MV-4-11 (cell line): ENCODE results near the gene OR4L1.
"Not testable (repeated sequence)": the region's sequence is repeated elsewhere in the genome, so short reads cannot be mapped to it uniquely, and the experiment has no call there.

ENCODE experiments used
- DNase-seq: peaks from one replicate; lab custom pipeline; 2025; lab: John Stamatoyannopoulos, UW

The OR4L1 gene, protein sequence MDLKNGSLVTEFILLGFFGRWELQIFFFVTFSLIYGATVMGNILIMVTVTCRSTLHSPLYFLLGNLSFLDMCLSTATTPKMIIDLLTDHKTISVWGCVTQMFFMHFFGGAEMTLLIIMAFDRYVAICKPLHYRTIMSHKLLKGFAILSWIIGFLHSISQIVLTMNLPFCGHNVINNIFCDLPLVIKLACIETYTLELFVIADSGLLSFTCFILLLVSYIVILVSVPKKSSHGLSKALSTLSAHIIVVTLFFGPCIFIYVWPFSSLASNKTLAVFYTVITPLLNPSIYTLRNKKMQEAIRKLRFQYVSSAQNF

DNA sequence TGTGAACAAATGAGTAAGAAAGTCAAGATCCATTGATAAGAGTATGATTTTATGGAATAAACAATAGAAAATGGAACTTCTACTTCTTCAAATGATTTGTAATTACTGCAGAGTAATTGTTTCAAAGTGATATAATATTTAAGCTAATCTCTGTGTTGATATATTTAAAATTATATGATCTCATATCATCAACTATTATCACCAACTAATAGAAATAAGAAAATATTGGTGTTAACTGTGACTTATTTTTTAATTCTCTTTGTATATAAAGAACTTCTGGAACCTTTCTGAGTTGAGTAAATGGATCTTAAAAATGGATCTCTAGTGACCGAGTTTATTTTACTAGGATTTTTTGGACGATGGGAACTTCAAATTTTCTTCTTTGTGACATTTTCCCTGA lies at the start of gene OR4L1:
OR4L1 (plus strand) TSS at position 301 of the 400 bp plus-strand sequence; CDS start at position 301, 0 bp downstream.
- DNase-seq, result no peak

DNA sequence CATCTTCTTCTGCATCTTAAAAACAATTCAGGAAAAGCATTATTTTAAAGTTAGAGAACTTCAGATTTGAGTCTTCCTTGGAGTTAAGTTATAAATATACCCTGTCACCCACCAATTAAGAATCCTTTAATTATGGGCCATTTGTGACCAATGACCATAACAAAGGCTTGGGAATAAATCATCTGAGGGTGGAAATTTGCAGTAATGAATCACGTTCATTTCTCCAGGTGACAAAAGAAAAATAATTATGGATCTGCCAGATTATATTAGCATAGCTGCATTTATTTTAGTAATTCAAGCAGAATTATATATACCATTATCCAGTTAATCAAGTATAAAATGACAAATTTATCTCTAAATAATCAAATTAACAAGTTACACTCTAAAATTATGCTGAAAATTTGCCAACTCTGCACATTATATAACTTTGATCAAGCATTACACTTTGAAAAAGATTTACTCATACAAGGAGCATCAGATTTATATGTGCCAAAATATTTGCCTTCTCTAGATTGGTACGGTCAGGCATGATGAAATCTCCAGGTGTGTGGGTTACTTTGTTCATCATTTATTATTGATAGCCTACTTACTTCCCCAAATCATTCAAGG lies 40.5 kb upstream of the OR4L1 start, which contains the start of gene OR4K14:
OR4K14 (minus strand) TSS at position 51 of the 609 bp plus-strand sequence. CDS start 4,114 bp downstream, outside the sequence.
- no peak for DNase-seq

DNA sequence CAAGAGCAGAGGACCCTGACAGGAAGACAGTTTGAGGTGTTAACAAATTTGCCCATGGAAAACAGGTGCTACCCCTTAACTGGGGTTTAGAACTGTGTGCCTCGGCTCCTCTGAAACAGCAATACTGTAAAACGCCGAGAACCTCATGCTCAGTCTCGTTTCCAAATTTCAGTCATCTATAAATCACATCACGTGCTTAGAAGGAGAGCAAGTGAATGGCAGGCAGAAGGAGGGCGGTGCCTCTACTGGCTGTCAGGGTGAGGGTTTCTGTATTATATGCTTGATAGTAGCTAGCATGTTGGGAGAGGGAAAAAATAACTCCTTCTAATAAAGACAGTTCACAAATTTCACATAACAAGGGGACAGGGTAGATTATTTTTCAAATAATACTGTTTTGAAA lies 28.8 kb upstream of the OR4L1 start:
- no peak for DNase-seq

DNA sequence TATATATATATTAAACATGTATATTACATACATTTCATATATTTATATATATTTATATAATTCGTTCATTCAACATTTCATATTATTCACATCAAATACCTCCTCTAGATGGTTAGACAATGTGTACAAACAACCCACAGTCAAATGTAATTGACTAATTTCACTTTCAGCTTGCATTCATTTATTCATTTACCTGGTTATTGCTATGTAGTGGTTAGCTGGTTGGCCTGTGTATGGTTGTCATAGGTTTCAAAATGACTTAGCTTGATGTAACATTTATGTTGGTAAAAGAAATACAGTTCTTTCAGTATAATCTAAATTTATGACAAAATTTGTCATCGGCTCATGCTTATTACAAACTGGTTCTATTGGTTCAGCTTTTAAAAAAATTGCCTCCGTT lies 24.4 kb upstream of the OR4L1 start:
- no peak for DNase-seq

DNA sequence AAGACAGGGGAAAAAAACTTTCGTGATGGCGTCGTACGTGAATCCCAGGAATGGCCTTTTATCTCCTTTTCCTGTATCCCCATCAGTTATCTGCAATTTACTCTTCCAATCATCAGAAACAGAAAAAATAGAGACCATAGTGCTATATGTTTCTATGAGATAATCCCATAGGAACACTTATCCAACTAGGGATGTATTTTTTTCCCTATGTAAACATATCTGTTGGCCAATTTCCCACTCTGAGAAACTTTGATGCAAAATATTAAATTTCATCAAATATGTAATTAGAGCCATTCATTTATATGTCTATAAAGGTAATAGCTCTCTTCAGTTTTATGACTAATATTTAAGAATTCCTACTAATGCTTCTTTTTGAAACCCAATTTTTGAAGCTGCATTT lies 23.9 kb upstream of the OR4L1 start, which contains the start of gene OR4K13:
OR4K13 (minus strand) TSS at position 101 of the 400 bp plus-strand sequence. CDS start 1,280 bp downstream, outside the sequence.
- no peak for DNase-seq

DNA sequence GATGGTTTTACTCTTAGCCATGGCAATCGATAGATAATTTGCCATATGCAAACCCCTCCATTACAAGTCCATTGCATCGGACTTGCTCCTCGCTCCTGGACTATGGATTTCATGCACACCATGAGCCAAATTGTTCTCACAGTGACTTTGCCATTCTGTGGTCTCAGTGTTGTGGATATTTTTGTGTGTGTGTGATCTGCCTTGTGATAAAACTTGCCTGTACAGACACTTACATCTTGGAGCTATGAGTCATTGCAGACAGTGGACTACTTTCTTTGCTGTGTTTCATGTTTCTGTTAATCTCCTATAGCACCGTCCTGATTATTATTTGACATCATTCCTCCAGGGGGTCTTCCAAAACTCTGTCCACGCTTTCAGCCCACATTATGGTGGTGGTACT lies 15.6 kb upstream of the OR4L1 start:
- no peak for DNase-seq

DNA sequence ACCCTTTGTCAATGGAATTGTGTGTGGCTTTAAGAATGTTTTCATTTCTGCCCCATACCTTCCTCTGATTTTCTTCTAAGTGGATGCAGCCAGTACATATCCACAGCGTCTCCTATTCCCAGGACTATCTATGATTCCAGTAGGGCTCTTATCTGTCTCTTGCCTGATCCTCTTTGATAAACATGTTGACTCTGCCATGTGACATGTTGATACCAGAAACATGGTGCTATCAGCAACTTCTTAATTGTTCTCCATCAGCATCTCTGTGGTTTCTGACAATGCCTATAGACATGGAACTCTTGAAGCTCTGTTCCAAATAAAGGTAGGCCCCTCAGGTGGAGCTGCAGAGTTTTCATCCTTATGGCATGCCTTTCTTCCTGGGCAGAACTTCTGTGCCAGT lies 11.6 kb upstream of the OR4L1 start:
- DNase-seq, result no peak

DNA sequence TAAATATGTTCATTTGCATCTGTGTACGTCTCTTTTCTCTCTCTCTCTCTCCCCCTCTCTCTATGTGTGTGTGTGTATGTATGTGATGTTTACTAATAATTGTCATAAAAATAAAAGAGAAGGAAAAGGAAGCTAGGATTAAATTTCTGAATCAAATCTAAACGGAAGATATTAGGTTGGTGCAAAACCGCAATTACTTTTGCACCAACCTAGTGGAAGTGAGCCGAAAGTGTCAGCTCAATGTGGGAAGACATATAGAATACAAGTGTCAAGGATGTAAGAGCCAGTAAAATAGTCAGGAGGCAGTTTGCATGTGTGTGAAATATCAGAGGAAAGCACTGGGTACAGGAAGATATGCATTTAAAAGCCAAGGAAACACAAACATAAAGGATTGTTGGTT lies 32.2 kb downstream of the OR4L1 start:
- no peak for DNase-seq

DNA sequence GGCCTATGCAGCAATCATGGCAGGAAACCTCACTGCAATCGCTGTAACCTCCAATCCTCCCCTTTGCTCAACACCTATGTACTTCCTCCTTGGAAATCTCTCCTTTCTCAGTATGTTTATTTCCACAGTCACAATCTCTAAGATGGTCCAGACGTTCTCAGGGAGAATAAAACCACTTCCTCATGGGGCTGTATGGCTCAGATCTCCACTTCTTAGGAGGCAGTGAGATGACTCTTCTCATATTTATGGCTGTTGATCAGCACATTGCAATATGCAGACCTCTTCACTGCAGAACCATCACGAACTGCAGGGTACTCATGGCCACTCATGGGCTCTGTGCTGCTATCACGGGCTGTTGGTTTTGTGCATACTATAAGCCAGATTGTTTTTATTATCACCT lies 33.6 kb downstream of the OR4L1 start:
- DNase-seq, result peak; percentile 69

DNA sequence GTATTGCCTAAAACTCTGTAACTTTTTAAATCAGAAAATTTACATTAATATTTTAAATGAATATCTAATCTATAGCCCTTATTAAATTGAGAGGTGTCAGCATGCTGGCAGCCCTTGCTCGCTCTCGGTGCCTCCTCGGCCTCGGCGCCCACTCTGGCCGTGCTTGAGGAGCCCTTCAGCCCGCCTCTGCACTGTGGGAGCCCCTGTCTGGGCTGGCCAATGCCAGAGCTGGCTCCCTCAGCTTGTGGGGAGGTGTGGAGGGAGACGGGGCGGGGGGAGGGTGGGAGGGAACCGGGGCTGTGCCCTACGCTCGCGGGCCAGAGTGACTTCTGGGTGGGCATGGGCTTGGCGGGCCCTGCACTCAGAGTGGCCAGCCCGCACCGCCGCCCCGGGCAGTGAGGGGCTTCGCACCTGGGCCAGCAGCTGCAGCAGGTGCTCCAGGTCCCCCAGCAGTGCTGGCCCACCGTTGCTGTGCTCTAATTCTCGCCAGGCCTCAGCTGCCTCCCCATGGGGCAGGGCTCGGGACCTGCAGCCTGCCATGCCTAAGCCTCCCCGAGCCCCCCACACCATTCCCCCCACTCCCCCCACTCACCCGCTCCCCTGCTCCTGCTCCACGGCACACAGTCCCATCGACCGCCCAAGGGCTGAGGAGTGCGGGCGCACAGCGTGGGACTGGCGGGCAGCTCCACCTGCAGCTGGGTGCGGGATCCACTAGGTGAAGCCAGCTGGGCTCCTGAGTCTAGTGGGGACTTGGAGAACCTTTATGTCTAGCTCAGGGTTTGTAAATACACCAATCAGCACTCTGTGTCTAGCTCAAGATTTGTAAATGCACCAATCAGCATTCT lies 39.3 kb downstream of the OR4L1 start:
- not testable (repeated sequence) for DNase-seq

DNA sequence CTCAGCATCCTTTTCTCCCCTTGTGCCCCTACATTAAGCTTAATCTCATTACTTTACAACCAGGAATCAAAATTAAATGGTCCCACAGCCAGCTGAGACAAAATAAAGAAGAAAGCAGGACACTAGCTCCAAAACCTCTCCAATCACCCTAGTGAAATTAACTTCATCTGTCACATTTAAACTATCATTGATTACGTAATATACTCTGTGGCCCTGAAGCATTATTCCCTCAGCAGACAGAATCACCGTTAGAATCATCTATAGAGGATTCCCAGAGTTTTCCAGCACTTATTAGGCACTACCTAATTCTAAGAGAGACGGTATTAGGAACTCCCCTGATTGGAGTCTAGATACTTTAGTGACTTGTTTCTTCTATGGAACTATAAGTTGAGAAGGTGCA lies 50.6 kb downstream of the OR4L1 start, which contains the start of gene OR4K17:
OR4K17 (plus strand) TSS at position 302 of the 400 bp plus-strand sequence. CDS start 6,761 bp downstream, outside the sequence.
- DNase-seq, result no peak
